Effector memory CD8-positive, alpha-beta T cell (primary cell): Measurements from ENCODE around the gene KXD1.
"Not testable (repeated sequence)": the region's sequence is repeated elsewhere in the genome, so short reads cannot be mapped to it uniquely, and the experiment has no call there.

Experiments used
- ATAC-seq: fragments of 150-1000 bp; cut with Tn5 transposase; replicated peaks from 2 replicates; pipeline ENCODE4 v1.10.0; 2021; ENCODE audit warnings: mild to moderate bottlenecking, moderate library complexity
- DNase-seq, 3 experiments: peaks; one replicate each; pipeline ENCODE4 v3.0.0; 2021
- H3K27ac Mint-ChIP-seq, 2 donors: one replicate each; pipeline ENCODE4 v1.8.0; 2022; ENCODE audit warnings: mild to moderate bottlenecking in 2 of 2, mixed read lengths in 2 of 2, moderate library complexity in 2 of 2
- H3K27me3 Mint-ChIP-seq, 2 donors: one replicate each; pipeline ENCODE4 v1.8.0; 2022; ENCODE audit warnings: mixed read lengths in 2 of 2
- H3K36me3 Mint-ChIP-seq: one replicate; pipeline ENCODE4 v1.8.0; 2022; ENCODE audit warnings: mild to moderate bottlenecking, moderate library complexity, mixed read lengths; ENCODE audit not compliant: insufficient read depth
- H3K4me1 Mint-ChIP-seq, 2 donors: one replicate each; pipeline ENCODE4 v1.8.0; 2022; ENCODE audit warnings: low read depth in 2 of 2, mixed read lengths in 2 of 2
- H3K4me3 Mint-ChIP-seq, 2 donors: one replicate each; pipeline ENCODE4 v1.8.0; 2022; ENCODE audit warnings: mild to moderate bottlenecking in 2 of 2, mixed read lengths in 2 of 2, moderate library complexity in 2 of 2
- H3K9me3 Mint-ChIP-seq, 2 donors: one replicate each; pipeline ENCODE4 v1.8.0; 2022; ENCODE audit warnings: mixed read lengths in 2 of 2

The KXD1 gene

GRCh38 chr19:18592732-18593131 is 35.1 kb downstream of the KXD1 start:
- H3K27ac Mint-ChIP-seq, ATAC-seq, H3K27me3 Mint-ChIP-seq, DNase-seq, H3K4me3 Mint-ChIP-seq, H3K9me3 Mint-ChIP-seq: not testable (repeated sequence)
- H3K36me3 Mint-ChIP-seq, result peaks cover 36% of the 10 kb centered on the region
- H3K4me1 Mint-ChIP-seq, result peaks cover 24 to 32% of the 10 kb centered on the region in 2 donors

- Mint-ChIP-seq H3K27ac (peak overlapping the region in 1 of 2 donors; percentile 35), H3K36me3 (peaks cover 32% of the 10 kb centered on the region), H3K27me3 (peaks cover 0 to 5% of the 10 kb centered on the region in 2 donors), H3K4me3 (peak overlapping the region; percentile 59 to 68), H3K4me1 (peaks cover 18 to 25% of the 10 kb centered on the region in 2 donors), H3K9me3 (no peaks in the 10 kb centered on the region)
- ATAC-seq (no peak), DNase-seq (no peak)
These were observed 35.9 kb downstream of the KXD1 start for GRCh38 chr19:18593367-18594095.

- H3K27ac Mint-ChIP-seq, result peak overlapping the region in 1 of 2 donors; percentile 57
- peaks cover 29% of the 10 kb centered on the region for H3K36me3 Mint-ChIP-seq
- H3K9me3 Mint-ChIP-seq, result no peaks in the 10 kb centered on the region
- DNase-seq (peak; percentile 69 to 78 (median 69)), ATAC-seq (peak; percentile 66)
- peaks cover 18 to 25% of the 10 kb centered on the region in 2 donors for H3K4me1 Mint-ChIP-seq
- H3K4me3 Mint-ChIP-seq, result peak overlapping the region; percentile 56 to 59
- H3K27me3 Mint-ChIP-seq, result peaks cover 0 to 12% of the 10 kb centered on the region in 2 donors
These were observed 36.6 kb downstream of the KXD1 start for GRCh38 chr19:18594096-18594823.

GRCh38 chr19:18594824-18595373 is 37.2 kb downstream of the KXD1 start:
- Mint-ChIP-seq H3K4me3 (peak overlapping the region; percentile 56 to 59), H3K36me3 (peaks cover 23% of the 10 kb centered on the region), H3K27ac (peak overlapping the region in 1 of 2 donors; percentile 57), H3K9me3 (no peaks in the 10 kb centered on the region), H3K27me3 (peaks cover 0 to 18% of the 10 kb centered on the region in 2 donors), H3K4me1 (peaks cover 14 to 20% of the 10 kb centered on the region in 2 donors)
- DNase-seq (no peak), ATAC-seq (peak; percentile 9)

GRCh38 chr19:18595475-18595874 is 37.8 kb downstream of the KXD1 start:
- Mint-ChIP-seq H3K27ac (no peak overlapping the region), H3K9me3 (no peaks in the 10 kb centered on the region), H3K27me3 (peaks cover 0 to 23% of the 10 kb centered on the region in 2 donors), H3K4me3 (peak overlapping the region; percentile 19 to 33), H3K36me3 (peaks cover 18% of the 10 kb centered on the region), H3K4me1 (peaks cover 12 to 19% of the 10 kb centered on the region in 2 donors)
- no peak for DNase-seq
- ATAC-seq, result no peak

- Mint-ChIP-seq H3K27me3 (peaks cover 6 to 36% of the 10 kb centered on the region in 2 donors), H3K27ac (no peak overlapping the region), H3K36me3 (peaks cover 5% of the 10 kb centered on the region), H3K4me1 (peaks cover 12 to 14% of the 10 kb centered on the region in 2 donors), H3K4me3 (no peak overlapping the region), H3K9me3 (no peaks in the 10 kb centered on the region)
- ATAC-seq (no peak), DNase-seq (no peak)
These were observed 39.1 kb downstream of the KXD1 start for GRCh38 chr19:18596752-18597157.

GRCh38 chr19:18597809-18598660 is 40.4 kb downstream of the KXD1 start:
- ATAC-seq (no peak), DNase-seq (no peak)
- peaks cover 14 to 15% of the 10 kb centered on the region in 2 donors for H3K4me1 Mint-ChIP-seq
- peaks cover 16 to 49% of the 10 kb centered on the region in 2 donors for H3K27me3 Mint-ChIP-seq
- no peak overlapping the region for H3K27ac Mint-ChIP-seq
- peaks cover 3% of the 10 kb centered on the region for H3K36me3 Mint-ChIP-seq
- no peak overlapping the region for H3K4me3 Mint-ChIP-seq
- no peaks in the 10 kb centered on the region for H3K9me3 Mint-ChIP-seq

- Mint-ChIP-seq H3K9me3 (no peaks in the 10 kb centered on the region), H3K27me3 (peaks cover 23 to 59% of the 10 kb centered on the region in 2 donors), H3K27ac (no peak overlapping the region), H3K4me3 (no peak overlapping the region), H3K36me3 (peaks cover 3% of the 10 kb centered on the region), H3K4me1 (peaks cover 14 to 17% of the 10 kb centered on the region in 2 donors)
- DNase-seq, result no peak
- ATAC-seq, result no peak
These were observed 41.8 kb downstream of the KXD1 start for GRCh38 chr19:18599485-18599884.

- DNase-seq, ATAC-seq, H3K9me3 Mint-ChIP-seq, H3K36me3 Mint-ChIP-seq, H3K4me3 Mint-ChIP-seq, H3K27ac Mint-ChIP-seq: not testable (repeated sequence)
- Mint-ChIP-seq H3K4me1 (peaks cover 8 to 16% of the 10 kb centered on the region in 2 donors), H3K27me3 (peaks cover 35 to 72% of the 10 kb centered on the region in 2 donors)
These were observed 43.2 kb downstream of the KXD1 start for GRCh38 chr19:18600692-18601397.

- H3K4me3 Mint-ChIP-seq, result no peak overlapping the region
- no peak for DNase-seq
- H3K36me3 Mint-ChIP-seq, result no peaks in the 10 kb centered on the region
- no peaks in the 10 kb centered on the region for H3K9me3 Mint-ChIP-seq
- no peak for ATAC-seq
- H3K27me3 Mint-ChIP-seq, result peaks cover 35 to 72% of the 10 kb centered on the region in 2 donors
- H3K27ac Mint-ChIP-seq, result no peak overlapping the region
- peaks cover 7 to 10% of the 10 kb centered on the region in 2 donors for H3K4me1 Mint-ChIP-seq
These were observed 44.2 kb downstream of the KXD1 start for GRCh38 chr19:18601875-18602274.

- H3K4me1 Mint-ChIP-seq, result peaks cover 9 to 10% of the 10 kb centered on the region in 2 donors
- DNase-seq (no peak), ATAC-seq (peak; percentile 74)
- peaks cover 46 to 84% of the 10 kb centered on the region in 2 donors for H3K27me3 Mint-ChIP-seq
- H3K9me3 Mint-ChIP-seq, result no peaks in the 10 kb centered on the region
- no peaks in the 10 kb centered on the region for H3K36me3 Mint-ChIP-seq
- H3K27ac Mint-ChIP-seq, result no peak overlapping the region
- peak overlapping the region in 1 of 2 donors; percentile 45 for H3K4me3 Mint-ChIP-seq
These were observed 45.7 kb downstream of the KXD1 start for GRCh38 chr19:18603255-18603957.
